ENCODE data around the gene C19orf25. TPM values are rescaled to one million over a fixed set of nuclear protein-coding genes. Genes with fewer than 3 reads are reported as not detected.

C19orf25 gene
- total and polyA plus RNA-seq, 10 of the 15 experiments (the other 5 are each of a cell fraction or from before 2014, with no cell fraction given), result 1.2 to 67.0 (median 25.6) TPM

DNA sequence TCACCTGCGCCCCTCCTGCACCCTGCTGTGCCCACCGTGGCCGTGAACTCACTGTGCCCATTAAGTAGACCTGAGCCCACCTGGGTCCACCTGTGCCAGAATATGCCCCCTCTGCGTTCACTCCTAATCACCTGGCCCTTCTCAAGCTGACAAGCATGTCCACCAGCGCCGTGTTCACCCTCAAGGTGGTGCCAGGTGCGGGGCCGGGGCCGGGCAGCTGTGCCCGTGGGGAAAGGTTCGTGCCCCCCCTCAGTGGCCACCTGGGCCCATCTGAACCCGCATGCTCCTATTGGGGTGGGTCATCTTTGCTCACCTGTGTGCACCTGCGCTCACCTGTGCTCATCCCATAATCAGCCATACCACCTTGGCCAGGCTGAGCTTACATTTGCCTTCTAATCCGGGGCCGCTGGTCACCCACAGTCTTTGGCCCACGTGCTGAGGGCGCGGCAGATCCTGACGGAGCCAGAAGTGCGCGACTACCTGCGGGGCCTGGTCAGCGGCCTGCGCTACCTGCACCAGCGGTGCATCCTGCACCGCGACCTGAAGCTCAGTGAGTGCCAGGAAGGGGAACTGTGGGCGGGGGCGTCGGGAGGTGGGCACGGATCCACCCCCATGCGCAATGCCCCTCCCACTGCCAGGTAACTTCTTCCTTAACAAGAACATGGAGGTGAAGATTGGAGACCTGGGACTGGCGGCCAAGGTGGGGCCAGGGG is 47.2 kb upstream of the C19orf25 start (continued):
- TF ChIP-seq, protein P1, sequence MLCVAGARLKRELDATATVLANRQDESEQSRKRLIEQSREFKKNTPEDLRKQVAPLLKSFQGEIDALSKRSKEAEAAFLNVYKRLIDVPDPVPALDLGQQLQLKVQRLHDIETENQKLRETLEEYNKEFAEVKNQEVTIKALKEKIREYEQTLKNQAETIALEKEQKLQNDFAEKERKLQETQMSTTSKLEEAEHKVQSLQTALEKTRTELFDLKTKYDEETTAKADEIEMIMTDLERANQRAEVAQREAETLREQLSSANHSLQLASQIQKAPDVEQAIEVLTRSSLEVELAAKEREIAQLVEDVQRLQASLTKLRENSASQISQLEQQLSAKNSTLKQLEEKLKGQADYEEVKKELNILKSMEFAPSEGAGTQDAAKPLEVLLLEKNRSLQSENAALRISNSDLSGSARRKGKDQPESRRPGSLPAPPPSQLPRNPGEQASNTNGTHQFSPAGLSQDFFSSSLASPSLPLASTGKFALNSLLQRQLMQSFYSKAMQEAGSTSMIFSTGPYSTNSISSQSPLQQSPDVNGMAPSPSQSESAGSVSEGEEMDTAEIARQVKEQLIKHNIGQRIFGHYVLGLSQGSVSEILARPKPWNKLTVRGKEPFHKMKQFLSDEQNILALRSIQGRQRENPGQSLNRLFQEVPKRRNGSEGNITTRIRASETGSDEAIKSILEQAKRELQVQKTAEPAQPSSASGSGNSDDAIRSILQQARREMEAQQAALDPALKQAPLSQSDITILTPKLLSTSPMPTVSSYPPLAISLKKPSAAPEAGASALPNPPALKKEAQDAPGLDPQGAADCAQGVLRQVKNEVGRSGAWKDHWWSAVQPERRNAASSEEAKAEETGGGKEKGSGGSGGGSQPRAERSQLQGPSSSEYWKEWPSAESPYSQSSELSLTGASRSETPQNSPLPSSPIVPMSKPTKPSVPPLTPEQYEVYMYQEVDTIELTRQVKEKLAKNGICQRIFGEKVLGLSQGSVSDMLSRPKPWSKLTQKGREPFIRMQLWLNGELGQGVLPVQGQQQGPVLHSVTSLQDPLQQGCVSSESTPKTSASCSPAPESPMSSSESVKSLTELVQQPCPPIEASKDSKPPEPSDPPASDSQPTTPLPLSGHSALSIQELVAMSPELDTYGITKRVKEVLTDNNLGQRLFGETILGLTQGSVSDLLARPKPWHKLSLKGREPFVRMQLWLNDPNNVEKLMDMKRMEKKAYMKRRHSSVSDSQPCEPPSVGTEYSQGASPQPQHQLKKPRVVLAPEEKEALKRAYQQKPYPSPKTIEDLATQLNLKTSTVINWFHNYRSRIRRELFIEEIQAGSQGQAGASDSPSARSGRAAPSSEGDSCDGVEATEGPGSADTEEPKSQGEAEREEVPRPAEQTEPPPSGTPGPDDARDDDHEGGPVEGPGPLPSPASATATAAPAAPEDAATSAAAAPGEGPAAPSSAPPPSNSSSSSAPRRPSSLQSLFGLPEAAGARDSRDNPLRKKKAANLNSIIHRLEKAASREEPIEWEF (IDR thresholded peaks at IDR 0.05; ENCODE audit: insufficient replicate concordance, low read depth, low read length), result no peak

DNA sequence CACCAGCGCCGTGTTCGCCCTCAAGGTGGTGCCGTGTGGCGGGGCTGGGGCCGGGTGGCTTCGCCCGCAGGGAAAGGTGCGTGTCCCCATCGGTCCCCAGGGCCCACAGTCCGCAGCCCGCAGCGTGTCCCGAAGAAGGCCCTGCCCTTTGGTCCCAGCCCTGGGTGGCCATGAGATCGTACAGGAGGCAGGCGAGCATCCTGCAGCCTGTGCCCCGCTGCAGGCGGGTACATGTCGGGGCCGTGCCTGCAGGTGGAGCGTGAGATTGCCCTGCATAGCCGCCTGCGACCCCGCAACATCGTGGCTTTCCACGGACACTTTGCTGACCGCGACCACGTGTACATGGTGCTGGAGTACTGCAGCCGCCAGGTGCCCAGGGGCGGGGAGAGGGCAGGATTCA is 46.3 kb upstream of the C19orf25 start:
- Histone ChIP-seq H4K20me1 (ENCODE audit: control insufficient read depth, insufficient read depth) (no peaks in the 10 kb centered on the region), H3K27me3 (replicated peaks in 1 of 2; ENCODE audit: control insufficient read depth in 2 of 2, insufficient read depth in 2 of 2, low read length in 1 of 2) (peaks cover 0 to 2% of the 10 kb centered on the region in 2 experiments; a peak in 3 of 4 replicates), H3K27ac (ENCODE audit: control insufficient read depth, insufficient read depth) (no peak overlapping the region), H3K79me2 (ENCODE audit: control insufficient read depth, insufficient read depth, low read length) (no peaks in the 10 kb centered on the region), H3K36me3 (ENCODE audit: control insufficient read depth in 2 of 2, insufficient read depth in 2 of 2, low read length in 1 of 2) (no peaks in the 10 kb centered on the region), H3K4me2 (ENCODE audit: control insufficient read depth, insufficient read depth) (no peak overlapping the region), H3K4me3 (no peak overlapping the region), H3K9me3 (replicated peaks; ENCODE audit: control insufficient read depth, insufficient read depth, low read length) (no peaks in the 10 kb centered on the region), H2AFZ (ENCODE audit: control insufficient read depth, low read depth, low read length) (no peak overlapping the region), H3K9ac (ENCODE audit: control insufficient read depth, insufficient read depth, low read length) (no peak overlapping the region), H3K4me1 (ENCODE audit: control insufficient read depth, insufficient read depth, low read length) (no peaks in the 10 kb centered on the region)
- ChIA-PET CTCF (no interaction called here), RAD21 (ENCODE audit: unreplicated experiment) (no interaction called here), SMC1A (ENCODE audit: uncharacterized antibody, unreplicated experiment) (no interaction called here), POLR2A (no interaction called here)
- DNase-seq (ENCODE audit: low read depth, low spot score) (no peak), ATAC-seq (no peak), FAIRE-seq (no peak)
- 79% methylated on average over 29 of the region's 31 CpGs for WGBS (ENCODE audit: insufficient coverage, insufficient replicate concordance, low lambda C conversion rate, missing lambda C conversion rate)
- in situ Hi-C loops (cut with MboI) (no loop called here), intact Hi-C loops (cut with micrococcal nuclease; ENCODE audit: unreplicated experiment) (no loop called here)
- no TSS peak for BruUV-seq (replicated peaks)
- TF ChIP-seq, protein P2, sequence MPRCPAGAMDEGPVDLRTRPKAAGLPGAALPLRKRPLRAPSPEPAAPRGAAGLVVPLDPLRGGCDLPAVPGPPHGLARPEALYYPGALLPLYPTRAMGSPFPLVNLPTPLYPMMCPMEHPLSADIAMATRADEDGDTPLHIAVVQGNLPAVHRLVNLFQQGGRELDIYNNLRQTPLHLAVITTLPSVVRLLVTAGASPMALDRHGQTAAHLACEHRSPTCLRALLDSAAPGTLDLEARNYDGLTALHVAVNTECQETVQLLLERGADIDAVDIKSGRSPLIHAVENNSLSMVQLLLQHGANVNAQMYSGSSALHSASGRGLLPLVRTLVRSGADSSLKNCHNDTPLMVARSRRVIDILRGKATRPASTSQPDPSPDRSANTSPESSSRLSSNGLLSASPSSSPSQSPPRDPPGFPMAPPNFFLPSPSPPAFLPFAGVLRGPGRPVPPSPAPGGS (IDR thresholded peaks at IDR 0.05; ENCODE audit: borderline replicate concordance, insufficient read depth, low read depth, low read length, poor library complexity, severe bottlenecking), result no peak
- TF ChIP-seq, protein P3, sequence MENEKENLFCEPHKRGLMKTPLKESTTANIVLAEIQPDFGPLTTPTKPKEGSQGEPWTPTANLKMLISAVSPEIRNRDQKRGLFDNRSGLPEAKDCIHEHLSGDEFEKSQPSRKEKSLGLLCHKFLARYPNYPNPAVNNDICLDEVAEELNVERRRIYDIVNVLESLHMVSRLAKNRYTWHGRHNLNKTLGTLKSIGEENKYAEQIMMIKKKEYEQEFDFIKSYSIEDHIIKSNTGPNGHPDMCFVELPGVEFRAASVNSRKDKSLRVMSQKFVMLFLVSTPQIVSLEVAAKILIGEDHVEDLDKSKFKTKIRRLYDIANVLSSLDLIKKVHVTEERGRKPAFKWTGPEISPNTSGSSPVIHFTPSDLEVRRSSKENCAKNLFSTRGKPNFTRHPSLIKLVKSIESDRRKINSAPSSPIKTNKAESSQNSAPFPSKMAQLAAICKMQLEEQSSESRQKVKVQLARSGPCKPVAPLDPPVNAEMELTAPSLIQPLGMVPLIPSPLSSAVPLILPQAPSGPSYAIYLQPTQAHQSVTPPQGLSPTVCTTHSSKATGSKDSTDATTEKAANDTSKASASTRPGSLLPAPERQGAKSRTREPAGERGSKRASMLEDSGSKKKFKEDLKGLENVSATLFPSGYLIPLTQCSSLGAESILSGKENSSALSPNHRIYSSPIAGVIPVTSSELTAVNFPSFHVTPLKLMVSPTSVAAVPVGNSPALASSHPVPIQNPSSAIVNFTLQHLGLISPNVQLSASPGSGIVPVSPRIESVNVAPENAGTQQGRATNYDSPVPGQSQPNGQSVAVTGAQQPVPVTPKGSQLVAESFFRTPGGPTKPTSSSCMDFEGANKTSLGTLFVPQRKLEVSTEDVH (IDR thresholded peaks at IDR 0.05; ENCODE audit: low read depth, partially characterized antibody), result no peak
- TF ChIP-seq NFYA (IDR thresholded peaks at IDR 0.05; ENCODE audit: borderline replicate concordance, low read depth, low read length), result no peak
- TF ChIP-seq NFIC (IDR thresholded peaks at IDR 0.05; ENCODE audit: low read depth, low read length), result no peak
- TF ChIP-seq, protein P4, sequence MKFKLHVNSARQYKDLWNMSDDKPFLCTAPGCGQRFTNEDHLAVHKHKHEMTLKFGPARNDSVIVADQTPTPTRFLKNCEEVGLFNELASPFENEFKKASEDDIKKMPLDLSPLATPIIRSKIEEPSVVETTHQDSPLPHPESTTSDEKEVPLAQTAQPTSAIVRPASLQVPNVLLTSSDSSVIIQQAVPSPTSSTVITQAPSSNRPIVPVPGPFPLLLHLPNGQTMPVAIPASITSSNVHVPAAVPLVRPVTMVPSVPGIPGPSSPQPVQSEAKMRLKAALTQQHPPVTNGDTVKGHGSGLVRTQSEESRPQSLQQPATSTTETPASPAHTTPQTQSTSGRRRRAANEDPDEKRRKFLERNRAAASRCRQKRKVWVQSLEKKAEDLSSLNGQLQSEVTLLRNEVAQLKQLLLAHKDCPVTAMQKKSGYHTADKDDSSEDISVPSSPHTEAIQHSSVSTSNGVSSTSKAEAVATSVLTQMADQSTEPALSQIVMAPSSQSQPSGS (IDR thresholded peaks at IDR 0.05; ENCODE audit: low read length), result no peak
- TF ChIP-seq NR2C2 (IDR thresholded peaks at IDR 0.05; ENCODE audit: borderline replicate concordance, control insufficient read depth, insufficient read length, low read depth), result no peak
- no peak for TF ChIP-seq SRF (IDR thresholded peaks at IDR 0.05; ENCODE audit: low read depth in 2 of 2, low read length in 2 of 2)
- no peak for TF ChIP-seq FOXK2 (IDR thresholded peaks at IDR 0.05)
- TF ChIP-seq CHD4 (IDR thresholded peaks at IDR 0.05), result no peak

Measured in GM12878 (cell line).